GM21367 (cell line): ENCODE data around the gene KCNAB3.

Experiments used
- ATAC-seq: cut with Tn5 transposase; IDR thresholded peaks from one replicate; pipeline ENCODE4 v1.9.1; 2021; ENCODE audit not compliant: unreplicated experiment

KCNAB3 gene

DNA sequence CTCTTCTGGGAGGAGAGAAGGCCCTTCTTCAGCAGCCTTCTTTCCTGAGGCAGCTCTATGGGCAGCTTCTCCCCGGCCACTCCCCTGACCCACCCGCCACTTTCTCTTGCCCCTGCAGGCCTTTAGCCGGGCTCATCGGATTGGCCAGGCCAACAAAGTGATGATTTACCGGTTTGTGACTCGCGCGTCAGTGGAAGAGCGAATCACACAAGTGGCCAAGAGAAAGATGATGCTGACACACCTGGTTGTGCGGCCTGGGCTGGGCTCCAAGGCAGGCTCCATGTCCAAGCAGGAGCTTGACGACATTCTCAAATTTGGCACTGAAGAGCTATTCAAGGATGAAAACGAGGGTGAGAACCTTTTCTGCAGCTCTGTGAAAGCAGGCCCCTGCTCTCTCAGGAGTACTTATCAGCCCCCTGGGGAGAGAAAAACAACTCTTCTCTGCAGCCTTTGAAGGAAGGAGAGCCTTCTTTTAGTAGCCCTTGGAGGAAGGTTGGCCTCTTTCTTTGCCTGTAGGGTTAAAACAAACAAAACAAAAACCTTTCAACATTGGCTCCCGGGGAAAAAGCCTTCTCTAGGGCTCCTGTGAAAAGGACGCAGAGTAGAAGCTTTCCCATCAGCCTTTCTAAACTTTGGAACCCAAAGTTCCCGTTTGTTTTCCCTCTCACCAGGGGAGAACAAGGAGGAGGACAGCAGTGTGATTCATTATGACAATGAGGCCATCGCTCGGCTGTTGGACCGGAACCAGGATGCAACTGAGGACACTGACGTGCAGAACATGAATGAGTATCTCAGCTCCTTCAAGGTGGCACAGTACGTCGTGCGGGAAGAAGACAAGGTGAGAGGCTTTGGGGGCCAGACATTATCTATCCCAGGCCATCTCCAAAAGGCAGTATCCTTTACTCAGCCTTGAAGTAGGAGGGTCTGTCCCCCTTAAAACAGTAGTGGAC is 26.2 kb downstream of the KCNAB3 start:
- no peak for ATAC-seq

GRCh38 chr17:7897773-7898172 is 31.9 kb downstream of the KCNAB3 start:
- no peak for ATAC-seq

- ATAC-seq = no peak
Observed at GRCh38 chr17:7897090-7897489, 32.6 kb downstream of the KCNAB3 start.

DNA sequence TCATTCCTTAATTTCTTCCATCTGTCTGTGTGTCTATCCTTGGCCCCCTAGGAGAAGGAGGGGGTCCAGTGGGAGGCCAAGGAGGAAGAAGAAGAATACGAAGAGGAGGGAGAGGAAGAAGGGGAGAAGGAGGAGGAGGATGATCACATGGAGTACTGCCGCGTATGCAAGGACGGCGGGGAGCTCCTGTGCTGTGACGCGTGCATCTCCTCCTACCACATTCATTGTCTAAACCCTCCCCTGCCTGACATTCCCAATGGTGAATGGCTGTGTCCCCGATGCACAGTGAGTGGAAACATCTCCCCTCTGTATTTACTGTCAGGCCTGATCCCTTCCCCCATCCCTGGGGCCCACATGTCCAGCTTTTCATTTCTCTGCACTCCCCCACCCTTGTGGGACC is 34.8 kb downstream of the KCNAB3 start:
- no peak for ATAC-seq

DNA sequence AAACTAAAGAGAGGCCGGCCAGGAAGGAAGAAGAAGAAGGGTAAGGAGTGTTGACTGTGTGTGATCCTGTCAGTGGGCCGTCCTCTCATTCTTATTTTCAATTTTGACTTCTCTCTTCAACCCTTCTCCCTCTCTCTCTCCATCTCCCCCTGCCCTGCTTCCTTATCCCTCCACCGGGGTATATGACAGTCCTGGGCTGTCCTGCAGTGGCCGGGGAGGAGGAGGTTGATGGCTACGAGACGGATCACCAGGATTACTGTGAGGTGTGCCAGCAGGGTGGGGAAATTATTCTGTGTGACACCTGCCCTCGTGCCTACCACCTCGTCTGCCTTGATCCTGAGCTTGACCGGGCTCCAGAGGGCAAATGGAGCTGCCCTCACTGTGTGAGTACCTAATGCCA is 35.4 kb downstream of the KCNAB3 start:
- ATAC-seq = no peak

GRCh38 chr17:7893187-7893880 is 36.3 kb downstream of the KCNAB3 start:
- ATAC-seq = no peak

GRCh38 chr17:7889166-7889955 is 40.3 kb downstream of the KCNAB3 start:
- ATAC-seq = no peak

DNA sequence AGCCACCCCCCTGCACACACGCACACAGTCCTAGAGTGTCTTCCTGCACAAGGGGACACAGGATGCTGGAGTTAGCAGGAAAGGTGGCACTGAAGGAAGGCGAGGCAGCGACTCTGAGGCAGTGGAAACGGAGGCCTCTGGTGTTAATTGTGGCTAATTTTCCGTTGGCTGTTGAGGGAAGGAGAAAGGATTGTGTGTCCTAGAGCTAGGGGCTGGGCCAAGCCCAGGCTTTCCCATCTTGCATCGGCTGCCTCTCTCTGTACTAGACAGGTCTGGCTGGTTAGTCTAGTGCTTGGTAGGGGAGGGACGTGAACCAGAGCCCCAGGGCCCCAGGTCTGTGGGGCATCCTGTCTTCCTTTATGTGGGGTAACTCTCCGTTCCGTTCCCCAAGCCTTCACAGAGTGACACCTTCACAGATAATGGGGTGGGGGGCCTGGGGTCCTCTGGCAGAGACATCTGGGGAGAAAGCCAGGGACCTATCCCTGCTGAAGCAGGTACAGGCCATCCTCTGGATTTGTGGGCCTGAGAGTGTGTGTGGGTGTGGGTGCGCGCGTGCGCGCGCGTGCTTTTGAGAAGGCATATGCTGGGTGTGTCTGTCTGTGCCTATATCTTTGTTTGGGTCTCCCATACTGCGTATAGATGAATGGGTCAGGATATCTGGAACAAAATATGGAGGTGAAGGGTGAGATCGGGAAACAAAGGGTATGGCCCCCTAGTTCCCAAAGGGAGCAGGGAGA is 41.3 kb downstream of the KCNAB3 start, which contains the start of gene CHD3:
TSS of gene CHD3 (plus strand) at position 606 of the 737 bp plus-strand sequence. CDS start 212 bp downstream, outside the sequence.
- no peak for ATAC-seq

DNA sequence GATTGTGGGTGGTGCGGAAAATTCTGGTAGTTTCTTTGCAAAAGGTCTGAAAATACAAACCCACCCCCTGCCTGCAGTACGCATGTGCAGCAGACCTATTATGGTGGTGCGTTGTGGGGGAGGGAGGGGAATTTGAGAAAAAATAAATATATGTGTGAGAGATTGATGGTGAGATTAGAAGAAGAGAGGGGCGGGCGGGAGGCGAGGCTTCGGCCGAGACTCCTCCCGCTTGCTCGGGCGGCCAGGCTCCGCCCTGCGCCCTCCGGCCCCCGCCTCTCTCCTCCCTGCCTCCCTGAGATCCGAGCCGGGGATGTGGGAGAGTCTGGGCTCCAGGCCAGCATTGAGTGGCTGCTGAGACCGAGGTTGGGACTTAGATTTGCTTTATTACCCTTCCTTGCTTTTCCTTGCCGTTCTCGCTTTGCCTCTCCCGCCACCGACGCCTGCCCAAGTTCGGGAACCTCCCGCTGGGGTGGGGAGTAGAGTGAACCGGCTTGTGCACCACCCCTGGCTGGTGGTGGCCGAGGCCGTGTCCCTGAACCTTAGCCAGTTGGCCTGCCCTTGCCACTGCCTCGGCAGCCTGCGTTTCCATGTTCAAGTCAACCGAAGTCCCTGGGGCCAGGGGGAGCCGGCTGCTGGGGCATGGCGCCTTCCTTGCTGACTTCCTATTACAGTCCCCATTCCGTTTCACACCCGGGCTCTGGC is 42.0 kb downstream of the KCNAB3 start:
- ATAC-seq = no peak

DNA sequence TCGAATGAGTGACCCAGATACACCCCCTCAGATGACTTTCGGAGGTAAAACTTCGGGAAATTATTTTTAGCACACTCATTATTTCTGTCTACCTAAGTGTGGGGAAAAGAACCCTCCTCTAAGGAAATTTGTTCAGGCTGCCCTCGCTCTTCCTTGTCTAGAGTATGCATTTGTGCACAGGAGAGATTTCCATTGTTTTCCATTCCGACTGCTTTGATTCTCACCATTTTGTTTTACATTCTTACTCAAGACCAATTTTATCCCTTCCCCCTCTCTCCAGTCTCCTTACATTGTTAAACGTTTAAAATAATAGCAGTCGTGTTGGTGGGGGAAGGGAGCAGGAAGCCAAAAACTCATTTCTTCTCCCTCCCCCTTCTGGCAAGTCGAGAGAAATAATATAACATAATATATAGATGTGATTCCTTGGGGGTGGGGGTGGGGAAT is 42.6 kb downstream of the KCNAB3 start:
- no peak for ATAC-seq

DNA sequence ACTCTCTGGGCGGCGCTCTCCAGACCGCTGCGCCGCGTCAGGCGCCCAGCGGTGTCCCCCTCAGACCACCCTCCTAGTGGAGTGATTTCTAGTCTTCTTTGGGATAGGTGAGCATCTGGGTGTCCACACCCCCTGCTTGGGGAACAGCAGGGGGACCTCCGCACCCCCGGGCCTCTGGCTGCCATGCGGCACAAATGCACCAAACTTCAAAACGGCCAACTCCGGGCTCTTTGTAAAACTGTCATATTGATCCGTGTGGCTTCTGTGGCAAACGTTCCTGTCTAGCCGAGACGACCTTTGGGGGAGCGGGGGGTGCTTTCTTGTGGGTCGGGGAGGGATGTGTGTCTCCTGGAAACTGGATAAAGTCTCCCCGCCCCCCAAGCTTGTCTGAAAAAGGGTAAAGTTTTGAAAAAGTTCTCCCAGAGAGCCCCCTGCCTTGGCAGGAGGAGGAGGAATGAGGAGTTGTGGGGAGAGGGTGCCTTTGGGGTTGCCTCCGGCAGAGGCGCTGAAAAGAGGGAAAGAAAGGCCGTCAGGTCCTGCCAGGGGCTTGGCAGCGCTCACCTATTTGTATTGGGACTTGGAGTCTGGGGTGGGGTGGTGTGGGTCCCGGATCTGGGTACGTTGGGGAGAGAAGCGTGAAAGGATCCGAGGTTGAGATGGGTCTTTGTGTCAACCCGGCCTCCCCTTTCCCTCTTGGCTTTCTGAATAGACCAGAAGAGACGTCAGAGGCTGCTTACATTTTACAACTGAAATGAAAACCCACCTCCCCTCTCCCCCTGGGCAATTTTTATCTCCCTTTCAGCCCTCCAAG is 43.2 kb downstream of the KCNAB3 start:
- no peak for ATAC-seq

GRCh38 chr17:7885367-7886226 is 44.1 kb downstream of the KCNAB3 start:
- ATAC-seq = no peak

DNA sequence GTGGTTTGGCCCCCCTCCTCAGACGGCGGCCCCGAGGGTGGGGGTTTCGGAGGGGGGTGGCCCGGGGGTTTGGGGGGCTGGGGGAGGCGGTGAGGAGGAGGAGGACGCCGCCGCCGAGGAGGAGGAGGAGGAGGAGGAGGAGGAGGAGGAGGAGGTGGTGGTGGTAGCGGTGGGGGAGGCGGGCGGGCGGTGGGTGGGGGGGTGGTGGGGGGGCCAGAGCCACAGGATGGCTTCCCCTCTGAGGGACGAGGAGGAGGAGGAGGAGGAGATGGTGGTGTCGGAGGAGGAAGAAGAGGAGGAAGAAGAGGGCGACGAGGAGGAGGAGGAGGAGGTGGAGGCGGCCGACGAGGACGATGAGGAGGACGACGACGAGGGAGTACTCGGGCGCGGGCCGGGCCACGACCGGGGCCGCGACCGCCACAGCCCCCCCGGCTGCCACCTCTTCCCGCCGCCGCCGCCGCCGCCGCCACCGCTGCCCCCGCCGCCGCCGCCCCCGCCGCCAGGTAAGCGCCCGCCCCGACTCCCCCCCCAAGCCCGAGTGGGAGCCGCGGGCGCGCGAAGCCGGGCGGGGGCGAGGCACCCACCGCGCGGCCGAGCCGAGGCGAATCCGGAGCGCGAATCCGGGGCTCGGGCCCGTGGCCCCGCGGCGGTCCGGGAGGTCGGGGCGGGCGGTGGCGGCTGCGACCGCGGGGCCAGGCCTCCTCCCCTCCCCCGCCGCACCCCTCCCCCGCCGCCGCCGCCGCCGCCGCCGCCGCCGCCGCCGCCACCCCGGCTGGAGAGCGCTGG is 44.9 kb downstream of the KCNAB3 start:
- ATAC-seq = no peak

- no peak for ATAC-seq
Observed at GRCh38 chr17:7883781-7884386, 45.8 kb downstream of the KCNAB3 start.

DNA sequence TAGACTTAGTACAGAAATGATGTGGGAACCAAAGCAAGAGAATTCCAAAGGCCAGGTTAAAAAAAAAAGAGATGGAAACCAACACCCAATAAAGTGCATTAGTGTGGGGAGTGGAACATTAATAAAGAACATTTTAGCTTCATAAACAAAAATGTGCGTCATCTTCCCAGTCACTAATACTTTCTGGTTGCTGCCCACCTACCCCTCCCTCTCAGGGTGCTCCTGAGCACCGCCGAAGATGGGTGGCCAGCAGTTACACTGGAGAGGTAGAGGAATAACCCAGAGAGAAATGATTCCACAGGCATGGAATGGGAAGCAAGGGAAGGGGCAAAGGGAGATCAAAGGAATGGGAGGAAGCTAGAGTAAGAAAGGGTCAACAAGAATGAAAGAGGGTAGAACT is 47.0 kb downstream of the KCNAB3 start:
- no peak for ATAC-seq

- no peak for ATAC-seq
Observed at GRCh38 chr17:7882068-7882467, 47.6 kb downstream of the KCNAB3 start.
